Measurements from ENCODE around the gene HIVEP3.
A peak's percentile ranks its signal among the peaks of the same experiment; 100 is the strongest.

HIVEP3 gene

GRCh38 chr1:41728403-41729202 lies 190.1 kb downstream of the HIVEP3 start:
- Histone ChIP-seq H3K36me3 (ENCODE audit: insufficient read depth, low read length) (no peaks in the 10 kb centered on the region), H3K4me2 (ENCODE audit: low read depth, low read length, poor library complexity, severe bottlenecking) (no peak overlapping the region), H3K4me1 (ENCODE audit: insufficient read depth, low read length, poor library complexity, severe bottlenecking) (peaks cover 27% of the 10 kb centered on the region), H3K79me2 (ENCODE audit: insufficient read depth, low read length) (no peaks in the 10 kb centered on the region), H3K9ac (ENCODE audit: low read depth, low read length, poor library complexity, severe bottlenecking) (no peak overlapping the region), H4K20me1 (ENCODE audit: insufficient read depth, low read length, poor library complexity, severe bottlenecking) (no peaks in the 10 kb centered on the region), H3K9me3 (ENCODE audit: insufficient read depth, low read depth, low read length) (no peaks in the 10 kb centered on the region), H3K4me3 (ENCODE audit: low read length, poor library complexity, severe bottlenecking) (no peak overlapping the region), H3K9me2 (replicated peaks; ENCODE audit: low read depth, low read length) (no peaks in the 10 kb centered on the region), H3K27me3 (ENCODE audit: insufficient read depth, low read length, poor library complexity, severe bottlenecking) (no peaks in the 10 kb centered on the region), H2AFZ (ENCODE audit: low read length) (no peak overlapping the region), H3F3A (ENCODE audit: low read depth) (no peaks in the 10 kb centered on the region)
- TF ChIP-seq EZH2phosphoT487 (IDR thresholded peaks at IDR 0.05; ENCODE audit: borderline replicate concordance): no peak
- TF ChIP-seq, protein P1, sequence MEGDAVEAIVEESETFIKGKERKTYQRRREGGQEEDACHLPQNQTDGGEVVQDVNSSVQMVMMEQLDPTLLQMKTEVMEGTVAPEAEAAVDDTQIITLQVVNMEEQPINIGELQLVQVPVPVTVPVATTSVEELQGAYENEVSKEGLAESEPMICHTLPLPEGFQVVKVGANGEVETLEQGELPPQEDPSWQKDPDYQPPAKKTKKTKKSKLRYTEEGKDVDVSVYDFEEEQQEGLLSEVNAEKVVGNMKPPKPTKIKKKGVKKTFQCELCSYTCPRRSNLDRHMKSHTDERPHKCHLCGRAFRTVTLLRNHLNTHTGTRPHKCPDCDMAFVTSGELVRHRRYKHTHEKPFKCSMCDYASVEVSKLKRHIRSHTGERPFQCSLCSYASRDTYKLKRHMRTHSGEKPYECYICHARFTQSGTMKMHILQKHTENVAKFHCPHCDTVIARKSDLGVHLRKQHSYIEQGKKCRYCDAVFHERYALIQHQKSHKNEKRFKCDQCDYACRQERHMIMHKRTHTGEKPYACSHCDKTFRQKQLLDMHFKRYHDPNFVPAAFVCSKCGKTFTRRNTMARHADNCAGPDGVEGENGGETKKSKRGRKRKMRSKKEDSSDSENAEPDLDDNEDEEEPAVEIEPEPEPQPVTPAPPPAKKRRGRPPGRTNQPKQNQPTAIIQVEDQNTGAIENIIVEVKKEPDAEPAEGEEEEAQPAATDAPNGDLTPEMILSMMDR (conservative IDR thresholded peaks at IDR 0.05; ENCODE audit: low read length): no peak

DNA sequence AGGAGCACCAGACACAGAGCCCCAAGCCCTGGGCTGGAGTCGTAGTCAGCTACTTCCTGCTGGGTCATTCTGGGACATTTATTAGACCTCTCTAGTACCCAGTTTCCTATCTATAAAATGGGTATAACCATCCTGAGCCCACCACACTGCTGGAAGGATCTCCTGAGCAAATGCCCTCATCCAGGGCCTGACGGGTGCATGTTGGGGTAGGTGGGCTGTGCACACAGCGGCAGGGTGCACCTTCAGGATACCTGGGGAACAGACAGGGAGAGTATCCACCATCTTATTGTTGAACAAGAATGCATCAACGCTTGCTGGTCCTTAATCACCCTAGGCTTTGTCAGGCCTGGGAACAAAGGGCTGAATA lies 191.0 kb downstream of the HIVEP3 start:
- H3K4me1 ChIP-seq (ENCODE audit: insufficient read depth, low read length, poor library complexity, severe bottlenecking): peaks cover 27% of the 10 kb centered on the region
- TF ChIP-seq, protein P1 (conservative IDR thresholded peaks at IDR 0.05; ENCODE audit: low read length): no peak
- TF ChIP-seq EZH2phosphoT487 (IDR thresholded peaks at IDR 0.05; ENCODE audit: borderline replicate concordance): no peak
- H3K4me2 ChIP-seq (ENCODE audit: low read depth, low read length, poor library complexity, severe bottlenecking): no peak overlapping the region
- H3K27me3 ChIP-seq (ENCODE audit: insufficient read depth, low read length, poor library complexity, severe bottlenecking): no peaks in the 10 kb centered on the region
- H3K9me3 ChIP-seq (ENCODE audit: insufficient read depth, low read depth, low read length): no peaks in the 10 kb centered on the region
- no peak overlapping the region for H3K9ac ChIP-seq (ENCODE audit: low read depth, low read length, poor library complexity, severe bottlenecking)
- H2AFZ ChIP-seq (ENCODE audit: low read length): no peak overlapping the region
- no peaks in the 10 kb centered on the region for H3K9me2 ChIP-seq (replicated peaks; ENCODE audit: low read depth, low read length)
- H4K20me1 ChIP-seq (ENCODE audit: insufficient read depth, low read length, poor library complexity, severe bottlenecking): no peaks in the 10 kb centered on the region
- H3K36me3 ChIP-seq (ENCODE audit: insufficient read depth, low read length): no peaks in the 10 kb centered on the region
- no peak overlapping the region for H3K4me3 ChIP-seq (ENCODE audit: low read length, poor library complexity, severe bottlenecking)
- H3F3A ChIP-seq (ENCODE audit: low read depth): no peaks in the 10 kb centered on the region
- H3K79me2 ChIP-seq (ENCODE audit: insufficient read depth, low read length): no peaks in the 10 kb centered on the region

GRCh38 chr1:41726899-41727748 lies 191.6 kb downstream of the HIVEP3 start:
- H3K9me3 ChIP-seq (ENCODE audit: insufficient read depth, low read depth, low read length): no peaks in the 10 kb centered on the region
- H3K79me2 ChIP-seq (ENCODE audit: insufficient read depth, low read length): no peaks in the 10 kb centered on the region
- no peaks in the 10 kb centered on the region for H3F3A ChIP-seq (ENCODE audit: low read depth)
- no peak overlapping the region for H2AFZ ChIP-seq (ENCODE audit: low read length)
- H3K9me2 ChIP-seq (replicated peaks; ENCODE audit: low read depth, low read length): no peaks in the 10 kb centered on the region
- no peaks in the 10 kb centered on the region for H4K20me1 ChIP-seq (ENCODE audit: insufficient read depth, low read length, poor library complexity, severe bottlenecking)
- no peaks in the 10 kb centered on the region for H3K36me3 ChIP-seq (ENCODE audit: insufficient read depth, low read length)
- H3K4me3 ChIP-seq (ENCODE audit: low read length, poor library complexity, severe bottlenecking): no peak overlapping the region
- H3K4me2 ChIP-seq (ENCODE audit: low read depth, low read length, poor library complexity, severe bottlenecking): no peak overlapping the region
- no peaks in the 10 kb centered on the region for H3K27me3 ChIP-seq (ENCODE audit: insufficient read depth, low read length, poor library complexity, severe bottlenecking)
- H3K4me1 ChIP-seq (ENCODE audit: insufficient read depth, low read length, poor library complexity, severe bottlenecking): peaks cover 27% of the 10 kb centered on the region
- H3K9ac ChIP-seq (ENCODE audit: low read depth, low read length, poor library complexity, severe bottlenecking): no peak overlapping the region
- no peak for TF ChIP-seq EZH2phosphoT487 (IDR thresholded peaks at IDR 0.05; ENCODE audit: borderline replicate concordance)
- TF ChIP-seq, protein P1 (conservative IDR thresholded peaks at IDR 0.05; ENCODE audit: low read length): peak; percentile 40

Data from Loucy (cell line).